Left lobe of liver (tissue), 2 donors: ENCODE measurements around the gene MICAL3. TPM values are rescaled to one million over a fixed set of nuclear protein-coding genes. Genes with fewer than 3 reads are reported as not detected.

Source experiments
- ATAC-seq: fragments of 200-7000 bp; cut with Tn5 transposase; one replicate; pipeline ENCODE4 v1.9.1; 2020; ENCODE audit warnings: mild to moderate bottlenecking, moderate library complexity
- DNase-seq: peaks from one replicate; pipeline ENCODE4 v3.0.0-alpha.2; 2020; ENCODE audit warnings: low spot score
- total RNA-seq: library from RNA; stranded (reverse); gene quantifications from one replicate; pipeline ENCODE4 v1.2.1, GENCODE V29; 2021
- donor health status: DM: no; HTN: no; CAD: no; lungs with moderate emphysema.
- donor health status: DM: no; HTN: yes; CAD: no.

Gene MICAL3
- total RNA-seq, 1 donor from 2014 or later: 75.3 TPM

- ATAC-seq: peak; percentile 82
- DNase-seq: peak; percentile 87
Measured at GRCh38 chr22:17785185-17786184, 238.9 kb downstream of the MICAL3 start.

- DNase-seq (no peak), ATAC-seq (no peak)
Measured at GRCh38 chr22:17784776-17785175, 239.6 kb downstream of the MICAL3 start.

GRCh38 chr22:17783773-17784480, 240.4 kb downstream of the MICAL3 start:
- DNase-seq: no peak

GRCh38 chr22:17783312-17783711, 241.0 kb downstream of the MICAL3 start:
- DNase-seq (no peak), ATAC-seq (no peak)

More at GRCh38 chr22:17783773-17784480, 240.4 kb downstream of the MICAL3 start:
- ATAC-seq: no peak

GRCh38 chr22:17782621-17783020, 241.7 kb downstream of the MICAL3 start:
- no peak for ATAC-seq
- DNase-seq: no peak

- DNase-seq (no peak), ATAC-seq (no peak)
Measured at GRCh38 chr22:17782158-17782557, 242.2 kb downstream of the MICAL3 start.

GRCh38 chr22:17781319-17782031, 242.9 kb downstream of the MICAL3 start:
- ATAC-seq (no peak), DNase-seq (no peak)

- ATAC-seq (no peak), DNase-seq (no peak)
Measured at GRCh38 chr22:17780741-17781318, 243.5 kb downstream of the MICAL3 start.

- DNase-seq (no peak), ATAC-seq (no peak)
Measured at GRCh38 chr22:17780116-17780740, 244.1 kb downstream of the MICAL3 start.

- DNase-seq (no peak), ATAC-seq (no peak)
Measured at GRCh38 chr22:17779286-17780115, 244.9 kb downstream of the MICAL3 start.

GRCh38 chr22:17778412-17778976, 245.9 kb downstream of the MICAL3 start:
- no peak for DNase-seq
- ATAC-seq: no peak

GRCh38 chr22:17777717-17778044, 246.7 kb downstream of the MICAL3 start:
- DNase-seq (no peak), ATAC-seq (peak; percentile 14)

- DNase-seq (peak; percentile 65), ATAC-seq (peak; percentile 58)
Measured at GRCh38 chr22:17777005-17777716, 247.2 kb downstream of the MICAL3 start.

GRCh38 chr22:17775781-17776465, 248.4 kb downstream of the MICAL3 start:
- ATAC-seq (no peak), DNase-seq (no peak)

- DNase-seq (no peak), ATAC-seq (no peak)
Measured at GRCh38 chr22:17774926-17775685, 249.3 kb downstream of the MICAL3 start.

GRCh38 chr22:17774206-17774925, 250.0 kb downstream of the MICAL3 start, which contains the start of gene BID:
Gene BID (minus strand): TSS chr22:17774469. CDS start chr22:17750116, 24,353 bp downstream.
- DNase-seq: no peak

More at GRCh38 chr22:17774206-17774925, 250.0 kb downstream of the MICAL3 start, which contains the start of gene BID:
- peak; percentile 46 for ATAC-seq
